Retina (tissue), 1 donor: ENCODE measurements around the gene ST6GALNAC5.

Experiments used
- DNase-seq: peaks from one replicate; pipeline ENCODE4 v3.0.0-alpha.2; 2016

Gene ST6GALNAC5

GRCh38 chr1:77015748-77016341 lies 148.6 kb downstream of the ST6GALNAC5 start:
- no peak for DNase-seq

DNA sequence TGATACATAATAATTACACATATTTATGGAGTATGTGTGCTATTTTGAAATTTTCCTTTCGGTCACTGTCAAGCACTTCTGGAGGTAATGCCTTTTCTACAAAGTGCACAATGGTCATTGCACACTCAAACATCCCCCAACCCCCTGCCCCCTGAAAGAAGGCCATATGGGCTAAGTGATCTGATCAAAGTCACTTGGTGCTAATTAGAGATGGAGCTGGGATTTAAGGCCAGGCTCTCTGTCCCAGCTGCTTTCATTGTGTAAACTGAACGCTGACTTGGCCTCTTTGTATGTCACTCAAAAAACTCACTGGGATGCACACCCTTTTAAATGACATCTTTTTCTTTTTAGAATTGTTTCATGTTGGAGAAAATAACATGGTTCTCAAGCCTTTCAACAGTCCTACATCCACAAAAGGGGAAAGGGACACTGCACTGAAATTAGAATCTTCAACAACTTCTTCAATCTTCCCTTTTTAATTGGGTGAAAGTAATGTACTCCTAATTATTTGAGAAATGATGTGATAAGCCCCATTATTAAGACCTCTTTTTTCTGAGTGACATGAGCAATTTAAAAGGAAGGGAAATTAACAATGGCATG lies 149.2 kb downstream of the ST6GALNAC5 start:
- peak; percentile 83 for DNase-seq

DNA sequence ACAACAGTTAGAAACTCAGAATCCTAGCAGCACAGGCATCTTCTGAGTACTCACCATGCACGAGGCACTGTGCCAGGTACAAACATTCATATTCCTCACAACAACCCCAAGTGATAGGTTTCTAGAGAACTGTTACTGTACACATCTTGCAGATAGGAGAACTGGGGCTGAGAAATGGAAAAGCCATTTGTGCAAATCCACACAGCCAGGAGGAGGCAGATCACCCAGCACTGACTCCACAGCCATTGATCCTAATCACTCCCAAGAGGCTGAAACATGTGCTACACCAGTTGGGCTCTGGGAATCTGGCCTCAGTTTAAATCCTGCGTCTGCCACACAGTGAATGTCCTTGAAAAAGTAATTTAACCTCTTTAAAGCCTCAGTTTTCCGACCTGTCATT lies 151.0 kb downstream of the ST6GALNAC5 start:
- DNase-seq = no peak

DNA sequence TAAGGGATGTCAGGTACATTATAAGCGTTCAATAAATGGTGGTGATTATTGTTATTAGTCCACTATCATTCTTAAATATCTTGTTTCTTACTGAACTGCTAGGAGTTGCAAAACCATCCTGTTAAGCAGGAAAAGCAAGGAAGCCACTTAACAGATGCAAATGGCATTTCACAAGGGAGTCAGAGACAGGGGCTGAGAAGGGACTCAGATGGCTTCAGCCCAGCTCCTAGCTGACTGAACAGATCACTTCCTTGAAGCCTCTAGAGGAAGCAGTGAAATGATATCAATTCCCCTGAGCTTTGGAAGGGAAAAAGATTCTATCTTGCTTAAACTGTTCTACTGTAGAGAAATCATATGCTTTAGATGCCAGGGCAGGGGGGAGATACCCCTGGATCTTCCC lies 151.5 kb downstream of the ST6GALNAC5 start:
- DNase-seq = no peak

- no peak for DNase-seq
These were observed 154.5 kb downstream of the ST6GALNAC5 start for GRCh38 chr1:77021732-77022131.

DNA sequence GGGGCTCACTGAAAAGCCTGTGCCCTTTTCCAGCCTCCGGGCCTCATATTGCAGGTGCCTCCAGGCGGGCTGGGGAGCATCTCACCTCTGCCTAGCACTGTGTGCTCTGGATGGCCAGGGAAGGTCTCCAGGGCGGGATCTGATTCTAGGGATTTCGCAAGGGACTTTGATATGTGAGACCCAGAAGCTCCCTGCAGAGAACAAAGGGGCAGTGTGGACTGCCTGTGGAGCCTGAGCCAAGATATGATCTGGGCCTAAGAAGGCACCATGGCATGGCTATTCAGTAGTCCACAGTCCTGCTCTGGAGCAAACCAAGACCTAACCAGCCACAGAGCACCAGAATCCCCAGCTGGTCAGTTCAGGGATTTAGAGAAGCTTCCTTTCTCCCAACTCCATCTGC lies 157.2 kb downstream of the ST6GALNAC5 start:
- DNase-seq = no peak

DNA sequence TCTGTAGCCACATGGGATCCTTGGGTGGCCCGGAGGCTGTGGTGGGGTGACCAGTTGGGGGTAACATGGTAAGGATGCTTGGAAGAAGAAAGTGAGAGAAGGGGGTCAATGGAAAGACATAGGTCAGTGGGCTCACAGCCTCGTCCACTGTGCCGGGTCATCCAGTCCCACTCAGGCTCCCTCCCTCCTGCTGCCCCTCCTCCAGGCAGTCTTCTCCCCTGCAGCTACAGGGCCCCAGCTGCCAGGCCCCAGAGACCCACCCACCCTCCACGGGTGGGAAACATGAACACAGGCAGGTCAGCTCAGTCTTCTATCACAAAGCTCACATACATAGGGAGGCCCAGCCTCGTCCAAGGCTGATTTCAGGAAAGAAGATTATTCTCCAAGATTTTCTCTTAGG lies 158.3 kb downstream of the ST6GALNAC5 start:
- no peak for DNase-seq

DNA sequence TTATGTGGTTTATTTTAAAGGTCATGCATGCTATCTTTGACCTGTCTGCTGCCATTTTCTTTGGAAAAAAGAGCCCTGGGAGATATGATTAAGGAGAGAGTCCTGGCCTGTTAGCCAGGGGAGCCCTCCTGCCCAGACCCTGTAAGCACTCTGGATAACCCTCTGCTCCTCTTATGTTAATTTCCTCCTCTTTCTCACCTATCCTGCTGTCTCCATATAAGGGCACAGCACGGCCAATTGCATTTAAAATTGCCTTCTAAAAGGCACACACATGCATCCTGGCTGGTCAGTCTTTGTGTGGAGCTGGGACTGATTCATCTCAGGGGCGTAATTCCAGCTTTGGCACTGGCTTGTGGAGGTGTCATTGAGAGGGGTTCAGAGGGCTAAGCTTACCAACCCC lies 158.9 kb downstream of the ST6GALNAC5 start:
- DNase-seq = no peak

- no peak for DNase-seq
These were observed 159.4 kb downstream of the ST6GALNAC5 start for GRCh38 chr1:77026640-77027039.

DNA sequence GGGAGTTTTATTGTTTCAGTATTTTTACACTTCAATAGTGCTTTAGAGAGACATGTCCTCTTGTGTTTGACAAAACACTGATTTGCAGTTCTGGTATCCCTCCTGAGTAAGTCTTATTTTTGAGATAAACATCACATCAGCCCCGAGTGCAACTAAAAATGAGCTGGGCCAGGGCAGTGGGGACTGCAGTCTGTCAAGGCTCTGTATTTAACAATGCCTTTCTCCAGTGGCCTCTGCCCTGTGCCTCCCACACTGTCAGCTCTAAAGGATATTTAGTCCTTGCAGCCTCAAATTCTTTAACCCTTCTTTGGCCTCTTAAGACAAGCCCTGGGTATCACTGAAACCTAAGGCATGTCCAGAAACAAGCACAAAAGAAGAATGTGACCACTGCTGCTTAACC lies 160.6 kb downstream of the ST6GALNAC5 start:
- no peak for DNase-seq

- no peak for DNase-seq
These were observed 163.3 kb downstream of the ST6GALNAC5 start for GRCh38 chr1:77030401-77031105.

DNA sequence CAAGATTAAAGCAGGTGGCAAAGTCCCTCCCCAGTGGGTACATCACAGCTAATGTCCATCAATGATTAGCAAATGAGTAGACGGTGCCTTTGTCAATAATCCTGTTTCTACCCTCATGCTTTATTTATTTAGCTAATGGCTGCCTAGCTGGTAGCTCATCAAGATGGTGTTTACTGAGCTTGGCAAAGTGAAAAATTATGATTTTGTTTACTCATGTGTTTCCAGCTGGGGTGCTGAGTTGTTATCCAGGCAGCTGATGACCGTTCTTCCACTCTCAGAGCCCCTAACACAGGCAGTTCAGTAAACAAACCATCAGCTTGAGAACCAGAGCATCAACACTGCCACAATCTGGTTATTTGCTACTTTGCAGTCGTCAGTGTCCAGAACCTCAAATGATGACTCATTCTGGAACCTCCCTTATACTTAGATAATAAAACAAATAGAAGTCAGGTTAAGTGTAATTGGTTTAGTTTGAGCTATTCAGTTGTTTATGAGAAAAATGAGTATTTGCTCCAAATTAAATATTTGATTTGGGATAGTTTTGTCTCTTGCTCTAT lies 163.9 kb downstream of the ST6GALNAC5 start:
- no peak for DNase-seq

DNA sequence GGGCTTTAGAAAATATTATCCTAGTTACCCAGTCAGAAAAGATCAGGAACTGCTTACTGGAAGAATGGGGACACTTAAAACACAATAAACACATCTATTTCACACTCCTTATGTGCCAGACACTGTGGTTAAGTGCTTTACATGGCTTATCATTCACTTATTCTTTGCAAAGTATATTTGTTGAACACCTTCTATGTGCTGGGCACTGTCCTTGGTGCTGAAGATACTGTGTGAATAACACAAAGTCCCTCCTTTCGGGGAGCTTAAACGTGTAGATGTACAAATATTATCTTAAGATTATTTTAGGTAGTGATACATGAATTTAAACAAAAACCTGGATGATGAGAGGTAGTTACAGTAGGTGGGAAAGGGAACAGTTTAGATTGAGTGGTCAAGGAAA lies 169.3 kb downstream of the ST6GALNAC5 start:
- no peak for DNase-seq

- no peak for DNase-seq
These were observed 169.8 kb downstream of the ST6GALNAC5 start for GRCh38 chr1:77037038-77037437.

GRCh38 chr1:77038000-77038399 lies 170.7 kb downstream of the ST6GALNAC5 start:
- no peak for DNase-seq

- DNase-seq = no peak
These were observed 171.8 kb downstream of the ST6GALNAC5 start for GRCh38 chr1:77039111-77039510.

GRCh38 chr1:77039739-77040138 lies 172.5 kb downstream of the ST6GALNAC5 start:
- no peak for DNase-seq

GRCh38 chr1:77040826-77041225 lies 173.5 kb downstream of the ST6GALNAC5 start:
- no peak for DNase-seq

GRCh38 chr1:77044133-77044849 lies 177.0 kb downstream of the ST6GALNAC5 start:
- no peak for DNase-seq

- DNase-seq = no peak
These were observed 180.3 kb downstream of the ST6GALNAC5 start for GRCh38 chr1:77047575-77047974.

GRCh38 chr1:77047978-77048614 lies 180.8 kb downstream of the ST6GALNAC5 start:
- no peak for DNase-seq

GRCh38 chr1:77048615-77049005 lies 181.3 kb downstream of the ST6GALNAC5 start:
- no peak for DNase-seq

- DNase-seq = no peak
These were observed 184.1 kb downstream of the ST6GALNAC5 start for GRCh38 chr1:77051425-77051824.
